T-helper 1 cell treated with Interleukin-12 subunit alpha and Interleukin-12 subunit beta and Interleukin-4 antibody, amounts not matched to agents 30 μg/mL and 1 μg/mL, for 36 hours (primary cell): ENCODE measurements around the gene SLC6A9.

Source experiments
- H3K27ac Mint-ChIP-seq: one replicate; pipeline ENCODE4 v1.8.0; 2021; ENCODE audit warnings: mild to moderate bottlenecking, mixed read lengths
- H3K27me3 Mint-ChIP-seq: one replicate; pipeline ENCODE4 v1.8.0; 2021; ENCODE audit warnings: low read depth, mixed read lengths
- H3K36me3 Mint-ChIP-seq: one replicate; pipeline ENCODE4 v1.8.0; 2021; ENCODE audit warnings: low read depth, mixed read lengths
- H3K4me1 Mint-ChIP-seq: one replicate; pipeline ENCODE4 v1.8.0; 2021; ENCODE audit warnings: low read depth, mixed read lengths
- H3K4me3 Mint-ChIP-seq: one replicate; pipeline ENCODE4 v1.8.0; 2021; ENCODE audit warnings: mild to moderate bottlenecking, moderate library complexity, mixed read lengths
- H3K9me3 Mint-ChIP-seq: one replicate; pipeline ENCODE4 v1.8.0; 2021; ENCODE audit warnings: mixed read lengths

The SLC6A9 gene

GRCh38 chr1:44012941-44013609, 18.2 kb downstream of the SLC6A9 start:
- Mint-ChIP-seq H3K9me3 (no peaks in the 10 kb centered on the region), H3K4me1 (no peaks in the 10 kb centered on the region), H3K27ac (no peak overlapping the region), H3K27me3 (no peaks in the 10 kb centered on the region), H3K36me3 (no peaks in the 10 kb centered on the region), H3K4me3 (no peak overlapping the region)

GRCh38 chr1:44012404-44012803, 18.9 kb downstream of the SLC6A9 start:
- Mint-ChIP-seq H3K4me3 (no peak overlapping the region), H3K27ac (no peak overlapping the region), H3K4me1 (no peaks in the 10 kb centered on the region), H3K9me3 (no peaks in the 10 kb centered on the region), H3K36me3 (no peaks in the 10 kb centered on the region), H3K27me3 (no peaks in the 10 kb centered on the region)

- Mint-ChIP-seq H3K36me3 (no peaks in the 10 kb centered on the region), H3K9me3 (no peaks in the 10 kb centered on the region), H3K27ac (no peak overlapping the region), H3K27me3 (no peaks in the 10 kb centered on the region), H3K4me3 (no peak overlapping the region), H3K4me1 (peaks cover 4% of the 10 kb centered on the region)
Measured at GRCh38 chr1:44010935-44011471, 20.3 kb downstream of the SLC6A9 start.

GRCh38 chr1:44008259-44008658, 23.0 kb downstream of the SLC6A9 start:
- Mint-ChIP-seq H3K9me3 (no peaks in the 10 kb centered on the region), H3K4me1 (peaks cover 6% of the 10 kb centered on the region), H3K4me3 (no peak overlapping the region), H3K27me3 (no peaks in the 10 kb centered on the region), H3K36me3 (no peaks in the 10 kb centered on the region), H3K27ac (no peak overlapping the region)

GRCh38 chr1:44002606-44003157, 28.6 kb downstream of the SLC6A9 start:
- H3K4me1 Mint-ChIP-seq: peaks cover 8% of the 10 kb centered on the region
- H3K27ac Mint-ChIP-seq: no peak overlapping the region
- no peaks in the 10 kb centered on the region for H3K36me3 Mint-ChIP-seq
- no peak overlapping the region for H3K4me3 Mint-ChIP-seq
- no peaks in the 10 kb centered on the region for H3K27me3 Mint-ChIP-seq
- no peaks in the 10 kb centered on the region for H3K9me3 Mint-ChIP-seq

- no peaks in the 10 kb centered on the region for H3K36me3 Mint-ChIP-seq
- H3K27ac Mint-ChIP-seq: no peak overlapping the region
- no peaks in the 10 kb centered on the region for H3K27me3 Mint-ChIP-seq
- no peaks in the 10 kb centered on the region for H3K9me3 Mint-ChIP-seq
- H3K4me1 Mint-ChIP-seq: peaks cover 8% of the 10 kb centered on the region
- no peak overlapping the region for H3K4me3 Mint-ChIP-seq
Measured at GRCh38 chr1:44002165-44002564, 29.1 kb downstream of the SLC6A9 start.

GRCh38 chr1:44000122-44000665, 31.1 kb downstream of the SLC6A9 start:
- no peaks in the 10 kb centered on the region for H3K9me3 Mint-ChIP-seq
- peaks cover 1% of the 10 kb centered on the region for H3K4me1 Mint-ChIP-seq
- H3K27ac Mint-ChIP-seq: no peak overlapping the region
- no peaks in the 10 kb centered on the region for H3K36me3 Mint-ChIP-seq
- no peak overlapping the region for H3K4me3 Mint-ChIP-seq
- H3K27me3 Mint-ChIP-seq: no peaks in the 10 kb centered on the region

GRCh38 chr1:43999455-43999854, 31.8 kb downstream of the SLC6A9 start:
- H3K27me3 Mint-ChIP-seq: no peaks in the 10 kb centered on the region
- no peak overlapping the region for H3K4me3 Mint-ChIP-seq
- no peak overlapping the region for H3K27ac Mint-ChIP-seq
- no peaks in the 10 kb centered on the region for H3K36me3 Mint-ChIP-seq
- H3K4me1 Mint-ChIP-seq: peaks cover 1% of the 10 kb centered on the region
- H3K9me3 Mint-ChIP-seq: no peaks in the 10 kb centered on the region

- H3K27me3 Mint-ChIP-seq: no peaks in the 10 kb centered on the region
- peaks cover 3% of the 10 kb centered on the region for H3K4me1 Mint-ChIP-seq
- H3K9me3 Mint-ChIP-seq: no peaks in the 10 kb centered on the region
- no peaks in the 10 kb centered on the region for H3K36me3 Mint-ChIP-seq
- H3K4me3 Mint-ChIP-seq: no peak overlapping the region
- H3K27ac Mint-ChIP-seq: no peak overlapping the region
Measured at GRCh38 chr1:43998000-43998378, 33.3 kb downstream of the SLC6A9 start.

- no peaks in the 10 kb centered on the region for H3K27me3 Mint-ChIP-seq
- H3K9me3 Mint-ChIP-seq: no peaks in the 10 kb centered on the region
- H3K4me3 Mint-ChIP-seq: no peak overlapping the region
- H3K27ac Mint-ChIP-seq: no peak overlapping the region
- no peaks in the 10 kb centered on the region for H3K36me3 Mint-ChIP-seq
- peaks cover 8% of the 10 kb centered on the region for H3K4me1 Mint-ChIP-seq
Measured at GRCh38 chr1:43997295-43997999, 33.8 kb downstream of the SLC6A9 start.

GRCh38 chr1:43996733-43997115, 34.5 kb downstream of the SLC6A9 start:
- Mint-ChIP-seq H3K36me3 (no peaks in the 10 kb centered on the region), H3K27ac (no peak overlapping the region), H3K4me3 (no peak overlapping the region), H3K9me3 (no peaks in the 10 kb centered on the region), H3K4me1 (peaks cover 12% of the 10 kb centered on the region), H3K27me3 (no peaks in the 10 kb centered on the region)

- Mint-ChIP-seq H3K36me3 (no peaks in the 10 kb centered on the region), H3K27ac (no peak overlapping the region), H3K9me3 (no peaks in the 10 kb centered on the region), H3K4me1 (peaks cover 12% of the 10 kb centered on the region), H3K27me3 (no peaks in the 10 kb centered on the region), H3K4me3 (no peak overlapping the region)
Measured at GRCh38 chr1:43995984-43996732, 35.1 kb downstream of the SLC6A9 start.

- Mint-ChIP-seq H3K4me1 (peaks cover 12% of the 10 kb centered on the region), H3K27ac (no peak overlapping the region), H3K27me3 (no peaks in the 10 kb centered on the region), H3K4me3 (no peak overlapping the region), H3K9me3 (no peaks in the 10 kb centered on the region), H3K36me3 (no peaks in the 10 kb centered on the region)
Measured at GRCh38 chr1:43994794-43995790, 36.2 kb downstream of the SLC6A9 start.
